RPMI8226 (cell line): ENCODE results near the gene WFIKKN1.
"Not testable (repeated sequence)": the region's sequence is repeated elsewhere in the genome, so short reads cannot be mapped to it uniquely, and the experiment has no call there.

Experiments used
- DNase-seq: peaks from one replicate; pipeline ENCODE4 v3.0.0-alpha.2; 2015

Gene WFIKKN1

GRCh38 chr16:595942-596735 is 34.6 kb upstream of the WFIKKN1 start:
- no peak for DNase-seq

GRCh38 chr16:596736-597060 is 34.1 kb upstream of the WFIKKN1 start:
- DNase-seq, result no peak

DNA sequence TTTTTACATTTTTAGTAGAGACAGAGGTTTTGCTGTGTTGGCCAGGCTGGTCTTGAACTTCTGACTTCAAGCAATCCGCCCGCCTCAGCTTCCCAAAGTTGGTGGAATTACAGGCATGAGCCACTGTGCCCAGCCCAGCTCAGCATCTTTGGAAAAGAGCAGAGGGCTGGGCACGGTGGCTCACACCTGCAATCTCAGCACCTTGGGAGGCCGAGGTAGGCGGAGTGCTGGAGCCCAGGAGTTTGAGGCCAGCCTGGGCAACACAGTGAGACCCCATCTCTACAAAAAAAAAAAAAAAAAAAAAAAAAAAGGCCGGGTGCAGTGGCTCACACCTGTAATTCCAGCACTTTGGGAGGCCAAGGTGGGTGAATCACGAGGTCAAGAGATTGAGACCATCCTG is 33.1 kb upstream of the WFIKKN1 start:
- DNase-seq, result not testable (repeated sequence)

- DNase-seq, result no peak
Measured at GRCh38 chr16:598823-599739, 31.7 kb upstream of the WFIKKN1 start.

DNA sequence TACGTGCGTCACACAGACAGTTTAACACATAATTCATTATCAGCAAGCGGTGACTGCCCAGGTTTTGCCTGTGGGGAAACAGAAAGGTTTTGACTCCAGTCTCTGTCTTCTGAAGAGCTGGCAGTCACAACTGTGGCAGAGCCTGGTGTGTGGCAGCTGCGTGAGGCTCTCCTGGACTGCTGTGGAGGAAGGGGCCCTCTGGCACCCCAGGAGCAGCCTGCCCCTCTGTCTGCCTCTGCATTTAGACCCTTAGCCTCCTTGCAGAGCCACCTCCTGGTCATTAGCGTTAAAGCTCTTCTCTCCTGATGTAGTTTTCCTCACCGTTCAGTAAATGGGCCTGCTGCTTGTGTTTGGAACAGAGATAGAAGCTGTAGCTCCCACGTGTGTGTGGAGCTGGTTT is 30.0 kb upstream of the WFIKKN1 start:
- DNase-seq, result no peak

DNA sequence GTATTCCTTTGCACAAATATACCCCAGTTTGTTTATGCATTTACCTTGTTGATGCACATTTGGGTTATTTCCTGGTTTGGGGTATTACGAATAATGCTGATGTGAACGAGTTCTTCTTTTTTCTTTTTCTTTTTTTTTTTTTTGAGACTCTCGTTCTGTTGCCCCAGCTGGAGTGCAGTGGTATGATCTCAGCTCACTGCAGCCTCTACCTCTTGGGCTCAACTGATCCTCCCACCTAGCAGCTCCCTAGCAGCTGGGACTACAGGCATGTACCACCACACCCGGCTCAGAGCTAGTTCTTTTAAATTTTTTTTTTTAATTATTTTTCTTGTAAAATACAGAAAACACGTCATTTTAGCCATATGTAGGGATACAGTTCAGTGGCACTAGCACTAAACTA is 26.9 kb upstream of the WFIKKN1 start:
- DNase-seq, result no peak

DNA sequence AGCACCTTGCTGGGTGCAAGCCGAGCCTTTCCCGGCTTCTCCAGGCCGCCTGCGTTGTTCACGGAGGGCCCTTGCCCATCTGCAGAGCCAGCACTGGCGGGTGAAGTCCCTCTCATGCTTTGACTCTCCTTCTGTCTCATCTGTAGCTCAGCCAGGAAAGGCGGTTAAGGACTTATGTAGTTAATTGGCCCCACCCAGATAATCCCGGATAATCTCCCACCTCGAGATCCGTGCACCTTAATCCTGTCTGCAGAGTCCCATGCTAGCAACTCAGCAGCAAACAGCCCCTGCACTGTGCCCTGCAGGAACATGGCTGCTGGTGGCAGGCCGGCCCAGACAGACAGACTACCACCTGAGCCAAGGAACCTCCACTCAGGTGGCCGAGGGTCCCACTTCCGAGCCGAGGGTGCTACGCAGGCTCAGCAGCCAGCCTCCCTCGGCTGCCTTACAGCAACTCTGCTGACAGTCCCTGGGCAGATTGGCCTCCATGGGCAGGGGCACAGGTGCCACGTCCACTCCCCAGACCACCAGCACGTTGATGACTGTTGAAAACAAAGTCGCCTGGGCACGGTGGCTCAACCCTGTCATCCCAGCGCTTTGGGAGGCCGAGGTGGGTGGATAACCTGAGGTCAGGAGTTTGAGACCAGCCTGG is 24.0 kb upstream of the WFIKKN1 start:
- no peak for DNase-seq

GRCh38 chr16:608019-608418 is 22.8 kb upstream of the WFIKKN1 start:
- DNase-seq, result no peak

DNA sequence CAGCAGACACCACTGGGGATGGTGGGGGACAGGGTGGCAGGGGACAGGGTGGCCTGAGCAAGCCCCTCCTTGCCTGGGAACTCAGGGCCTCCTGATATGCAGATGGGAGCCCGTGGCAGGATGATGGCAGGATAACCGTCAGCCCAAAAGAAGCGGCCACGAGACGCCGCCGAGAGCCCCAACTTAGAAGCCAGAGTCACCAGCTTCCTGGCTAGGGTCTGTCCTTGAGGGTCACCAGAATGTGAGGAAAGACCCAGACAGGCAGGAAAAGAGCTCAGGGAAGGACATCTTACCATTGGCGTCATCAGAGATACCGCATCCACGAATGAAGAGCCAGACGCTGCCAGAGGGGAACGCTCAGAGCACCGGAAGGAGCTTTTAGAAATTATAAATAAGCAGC is 21.5 kb upstream of the WFIKKN1 start:
- DNase-seq, result no peak

GRCh38 chr16:609984-610383 is 20.8 kb upstream of the WFIKKN1 start:
- no peak for DNase-seq

DNA sequence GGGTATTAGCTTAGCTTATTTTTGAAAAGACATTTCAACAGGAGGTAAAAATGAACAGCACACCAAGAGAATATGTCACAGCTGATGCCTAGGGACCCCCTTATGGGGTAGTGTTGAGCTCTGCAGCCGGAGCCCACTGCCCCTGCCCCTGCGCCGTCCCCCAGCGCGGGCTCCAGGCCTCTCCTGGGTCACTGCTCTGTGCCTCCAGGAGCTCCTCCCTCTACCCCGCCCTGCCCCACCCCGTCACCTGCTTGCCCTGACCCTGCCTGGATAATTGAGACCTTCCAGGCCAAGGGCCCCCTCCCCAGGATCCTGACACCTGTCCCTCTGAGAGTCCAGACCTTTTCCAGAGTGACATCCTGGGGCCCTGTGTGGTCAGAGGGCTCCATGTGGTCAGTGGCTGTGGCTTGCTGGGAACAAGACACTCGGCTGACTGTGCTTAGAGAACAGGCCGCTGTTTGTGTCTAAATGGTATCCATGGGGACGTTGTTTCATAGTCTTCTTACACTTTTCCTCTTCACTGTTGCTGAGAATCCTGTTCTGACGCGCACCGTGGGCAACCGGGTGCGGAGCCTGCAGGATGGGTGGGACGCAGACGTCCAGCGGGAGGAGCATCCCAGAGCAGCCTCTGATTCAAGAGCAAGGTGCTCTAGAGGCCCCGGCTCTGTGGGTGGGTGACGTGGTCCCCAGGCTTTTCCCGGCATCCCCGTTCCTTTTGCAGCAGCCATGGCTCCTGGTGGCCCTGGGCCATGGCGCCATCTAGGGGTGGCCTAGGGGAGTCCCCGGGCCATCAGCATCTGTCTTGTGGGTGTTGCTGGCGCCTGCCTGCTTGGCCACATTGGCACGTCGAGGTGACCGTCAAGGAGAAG is 20.0 kb upstream of the WFIKKN1 start:
- DNase-seq, result no peak

GRCh38 chr16:615122-615521 is 15.7 kb upstream of the WFIKKN1 start:
- DNase-seq, result no peak

DNA sequence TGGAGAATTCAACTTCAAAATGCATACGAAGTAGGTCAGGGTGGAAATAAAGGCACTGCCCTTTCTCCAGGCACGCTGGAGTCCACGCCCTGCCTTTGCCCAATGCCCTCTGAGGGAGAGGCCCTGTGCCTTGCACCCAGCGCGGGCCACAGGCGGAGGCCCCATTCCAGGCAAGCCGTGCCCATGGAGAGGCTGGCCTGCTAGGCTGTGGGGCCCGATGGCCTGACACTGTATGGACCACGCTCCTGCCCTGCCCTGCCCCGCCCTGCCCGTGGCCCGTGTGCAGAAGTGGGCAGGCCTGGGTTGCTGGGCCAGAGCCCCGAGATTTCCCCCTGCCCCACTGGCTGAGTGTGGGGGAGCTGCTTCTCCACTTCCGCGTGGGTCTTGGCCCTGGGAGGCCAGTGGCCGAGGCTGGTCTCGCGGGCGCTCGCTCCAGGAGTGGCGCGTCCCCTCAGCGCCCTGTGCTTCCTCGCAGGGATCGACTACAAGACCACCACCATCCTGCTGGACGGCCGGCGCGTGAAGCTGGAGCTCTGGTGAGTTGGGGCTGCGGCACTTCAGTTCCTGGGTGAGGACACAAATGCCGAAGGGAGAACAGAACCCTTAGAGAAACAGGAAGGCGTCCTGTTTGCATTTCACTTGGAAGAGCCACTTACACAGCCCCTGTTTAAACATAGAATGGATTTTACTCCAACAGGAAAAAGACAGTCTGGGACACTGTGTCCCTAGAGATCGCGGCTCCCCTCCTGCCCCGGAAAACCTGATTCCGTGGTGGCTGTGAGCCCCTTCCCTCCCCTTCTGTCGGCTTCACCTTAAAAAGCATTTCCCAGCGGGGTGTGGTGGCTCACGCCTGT is 13.8 kb upstream of the WFIKKN1 start:
- no peak for DNase-seq

DNA sequence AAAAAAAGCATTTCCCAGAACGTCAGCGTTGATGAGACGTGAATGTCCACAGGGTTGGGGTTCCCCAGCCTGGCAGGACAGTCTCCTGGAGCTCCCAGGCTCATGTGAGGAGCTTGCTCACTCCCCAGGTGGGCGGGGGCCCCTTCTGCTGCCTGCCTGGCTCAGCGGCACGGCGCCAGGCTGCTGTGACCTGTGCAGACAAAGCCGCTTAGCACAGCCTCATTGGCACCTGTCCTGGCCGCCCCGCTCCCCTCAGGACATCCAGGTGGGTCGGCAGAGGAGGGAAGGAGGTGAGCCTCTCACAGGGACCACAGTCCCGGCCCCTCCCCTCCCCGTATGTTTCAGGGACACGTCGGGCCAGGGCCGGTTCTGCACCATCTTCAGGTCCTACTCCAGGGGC is 12.9 kb upstream of the WFIKKN1 start:
- no peak for DNase-seq

GRCh38 chr16:619476-620100 is 11.2 kb upstream of the WFIKKN1 start:
- DNase-seq, result no peak

DNA sequence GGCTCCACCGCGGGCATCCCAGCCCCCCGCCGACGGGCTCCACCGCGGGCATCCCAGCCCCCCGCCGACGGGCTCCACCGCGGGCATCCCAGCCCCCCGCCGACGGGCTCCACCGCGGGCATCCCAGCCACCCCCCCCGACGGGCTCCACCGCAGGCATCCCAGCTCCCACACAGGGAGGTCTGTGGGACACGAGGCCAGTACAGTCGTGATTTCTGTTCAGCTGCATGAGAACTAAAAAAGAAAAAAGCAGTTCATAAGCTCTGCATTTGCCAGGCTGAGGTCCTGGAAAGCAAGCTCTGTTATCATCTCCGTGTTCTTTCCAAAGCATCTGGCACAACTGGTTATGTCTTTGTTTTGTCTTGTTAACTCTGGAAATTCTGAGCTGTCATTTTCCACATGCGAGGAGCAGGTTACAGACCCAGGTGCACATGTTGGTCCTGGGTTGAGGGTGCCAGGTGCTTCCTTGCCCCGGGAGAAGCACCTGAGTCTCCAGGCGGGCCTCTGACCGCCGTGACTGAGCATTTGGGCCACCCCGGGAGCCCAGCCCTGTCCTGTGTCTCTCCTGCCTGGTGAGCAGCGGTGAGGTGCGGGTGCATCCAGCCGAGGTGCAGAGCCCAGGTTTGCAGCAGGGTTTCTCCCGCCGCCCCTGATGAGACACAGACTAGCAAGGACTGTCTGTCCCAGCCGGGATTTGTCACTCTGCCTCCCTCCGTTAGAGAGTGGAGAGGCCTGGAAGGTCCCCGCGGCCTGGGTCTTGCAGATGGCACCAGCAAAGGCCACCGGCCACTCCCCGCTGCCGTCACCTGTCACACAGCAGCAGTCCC is 9.9 kb upstream of the WFIKKN1 start:
- no peak for DNase-seq

- no peak for DNase-seq
Measured at GRCh38 chr16:621526-622105, 9.2 kb upstream of the WFIKKN1 start.

DNA sequence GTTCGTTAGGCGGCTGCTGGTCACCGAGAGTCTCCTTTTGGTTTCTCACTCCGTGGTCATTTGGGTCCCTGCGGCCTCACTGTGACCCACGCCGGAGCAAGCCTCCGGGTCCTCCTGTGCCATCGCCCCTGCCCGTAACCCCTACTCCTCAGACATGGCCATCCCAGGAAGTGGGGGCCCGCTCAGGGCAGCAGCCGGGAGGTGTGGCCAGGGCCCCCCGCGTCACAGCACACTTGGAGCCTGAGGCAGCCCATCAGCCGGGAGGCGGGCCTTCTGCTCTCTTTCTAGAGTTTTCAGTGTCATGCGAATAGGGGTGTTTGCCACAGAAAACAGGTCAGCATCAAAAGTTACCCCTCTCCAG is 7.9 kb upstream of the WFIKKN1 start:
- DNase-seq, result no peak

DNA sequence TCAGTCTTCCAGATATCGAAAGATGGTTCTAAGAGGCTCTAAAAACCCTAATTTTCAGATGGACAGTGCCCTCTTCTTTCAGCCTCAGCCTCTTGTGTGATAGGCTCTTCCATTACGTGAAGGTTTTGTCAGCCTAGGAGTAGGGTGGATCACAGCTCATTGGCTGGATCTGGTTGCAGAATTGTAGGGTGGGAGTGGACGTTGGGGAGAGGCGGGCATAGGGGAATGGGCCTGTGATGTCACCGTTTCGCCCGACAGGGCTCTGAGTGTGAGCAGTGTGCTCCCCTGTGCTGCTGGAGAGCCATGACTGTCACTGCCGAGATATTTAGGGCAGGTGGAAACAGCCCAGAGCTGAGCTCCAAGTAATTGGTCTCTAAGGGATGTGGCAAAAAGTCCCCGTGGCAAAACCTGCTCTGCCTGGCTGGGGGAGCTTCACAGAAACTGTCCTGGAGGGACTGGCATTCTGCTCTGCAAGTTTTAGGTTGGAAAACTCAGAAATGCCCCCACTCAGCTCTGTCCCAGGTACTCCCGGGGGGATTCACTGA is 6.2 kb upstream of the WFIKKN1 start:
- DNase-seq, result no peak
